A549 (cell line): Measurements from ENCODE around the gene ADGRG3. TPM values are rescaled to one million over a fixed set of nuclear protein-coding genes. Genes with fewer than 3 reads are reported as not detected.

Experiments
- ATAC-seq, 2 experiments: fragments of 200-7000 bp in 1 of 2; fragments of >200 bp in 1 of 2; cut with Nextera tagmentation in 1 of 2; cut with Tn5 transposase in 1 of 2; 3 replicates each; pipeline versions ENCODE4 v1.8.0 to v1.9.1; 2018 to 2020; ENCODE audit warnings: mild to moderate bottlenecking in 1 of 2, moderate library complexity in 1 of 2
- CTCF ChIA-PET: fragments of 300-600 bp; sonication (Branson Sonifier 250); formaldehyde crosslinking; extraction: SDS; loops from one replicate; lab custom pipeline; 2021; ENCODE audit warnings: antibody characterized with exemption, inconsistent platforms; lab: Yijun Ruan, JAX
- POLR2A ChIA-PET: fragments of 350-600 bp; formaldehyde crosslinking; extraction: SDS; loops from one replicate; lab custom pipeline; 2021; ENCODE audit warnings: antibody characterized with exemption, inconsistent platforms; lab: Yijun Ruan, JAX
- DNase-seq, 2 experiments: peaks; one replicate each; pipeline versions ENCODE4 v3.0.0 to v3.0.0-alpha.2; 2011 to 2016; ENCODE audit warnings: low read depth in 1 of 2, low spot score in 1 of 2
- FAIRE-seq: peaks from 2 replicates; lab custom pipeline; 2011; peaks lifted over from hg19 to GRCh38; lab: Jason Lieb, UNC
- H3K27ac ChIP-seq, 2 experiments: fragments of >200 bp; sonication (Bioruptor Twin); formaldehyde crosslinking; 3 replicates each; pipeline ENCODE4 v1.5.1; 2016 to 2017
- H3K4me1 ChIP-seq: fragments of >200 bp; sonication (Bioruptor Twin); formaldehyde crosslinking; 3 replicates; pipeline ENCODE4 v1.6.1; 2016
- H3K4me2 ChIP-seq: fragments of >200 bp; sonication (Bioruptor Twin); formaldehyde crosslinking; 3 replicates; pipeline ENCODE4 v1.6.1; 2016
- H3K4me3 ChIP-seq: fragments of >200 bp; sonication (Bioruptor Twin); formaldehyde crosslinking; 3 replicates; pipeline ENCODE4 v1.5.1; 2016
- H3K9me3 ChIP-seq: fragments of >200 bp; sonication (Bioruptor Twin); formaldehyde crosslinking; 3 replicates; pipeline ENCODE4 v1.6.1; 2016
- CBX2 ChIP-seq: fragments of 200-600 bp; sonication (generic); IDR thresholded peaks from 2 replicates; pipeline ENCODE4 v1.6.1; 2016; ENCODE audit warnings: low read depth, mild to moderate bottlenecking, borderline replicate concordance
- CBX8 ChIP-seq: fragments of 200-600 bp; sonication (generic); IDR thresholded peaks from 2 replicates; pipeline ENCODE4 v1.6.1; 2016
- CEBPB ChIP-seq, 2 experiments: fragments of >200 bp in 1 of 2; sonication (Bioruptor Twin) in 1 of 2; formaldehyde crosslinking in 1 of 2; IDR thresholded peaks; 2 replicates each; pipeline ENCODE4 v1.6.1; 2012 to 2016
- EP300 ChIP-seq, 2 experiments: fragments of >200 bp; sonication (Bioruptor Twin); formaldehyde crosslinking; IDR thresholded peaks; 2 replicates in 1 of 2; 3 replicates in 1 of 2; pipeline ENCODE4 v1.6.1; 2016 to 2017
- KDM1A ChIP-seq: fragments of 200-600 bp; sonication (generic); IDR thresholded peaks from 2 replicates; pipeline ENCODE4 v1.6.1; 2016; ENCODE audit warnings: low read depth, mild to moderate bottlenecking
- KDM5A ChIP-seq: fragments of 200-600 bp; sonication (generic); IDR thresholded peaks from 2 replicates; pipeline ENCODE4 v1.6.1; 2016; ENCODE audit warnings: antibody characterized with exemption, mild to moderate bottlenecking
- NFE2L2 ChIP-seq: fragments of 150-350 bp; conservative IDR thresholded peaks from 2 replicates; pipeline ENCODE4 v1.6.1; 2014; ENCODE audit warnings: low read length
- NPAS2 ChIP-seq: fragments of 250-450 bp; sonication (Bioruptor Pico); IDR thresholded peaks from 2 replicates; pipeline ENCODE4 v1.8.0; 2022; ENCODE audit warnings: mild to moderate bottlenecking, moderate library complexity, borderline replicate concordance
- NR3C1 ChIP-seq: fragments of >200 bp; sonication (Bioruptor Twin); formaldehyde crosslinking; IDR thresholded peaks from 3 replicates; pipeline ENCODE4 v1.6.1; 2017
- RCOR1 ChIP-seq: fragments of 150-350 bp; IDR thresholded peaks from 2 replicates; pipeline ENCODE4 v1.6.1; 2014; ENCODE audit warnings: antibody characterized with exemption, low read length, low read depth
- SMC3 ChIP-seq: fragments of >200 bp; sonication (Bioruptor Twin); formaldehyde crosslinking; IDR thresholded peaks from 3 replicates; pipeline ENCODE4 v1.6.1; 2018; ENCODE audit warnings: inconsistent platforms
- TP53 ChIP-seq: fragments of 250-450 bp; sonication (Bioruptor Pico); IDR thresholded peaks from 2 replicates; pipeline ENCODE4 v1.5.0; 2021; ENCODE audit warnings: mild to moderate bottlenecking, moderate library complexity
- WGBS: methylation state at CpG from one replicate; pipeline ENCODE4 v1.1.6; 2017; ENCODE audit errors: missing lambda C conversion rate; 5-methylcytosine and 5-hydroxymethylcytosine counted together
- polyA plus RNA-seq, 4 experiments: library from polyadenylated mRNA; depleted of rRNA in 3 of 4; stranded (reverse); fragments of >200 nt; fragmentation: RNase III in 1 of 4; extraction: RNeasy Plus Mini Kit Qiagen cat#74134 plus additional on column Dnase treatment in 1 of 4; gene quantifications; 2 replicates in 3 of 4; 3 replicates in 1 of 4; pipeline ENCODE4 v1.2.3, GENCODE V29; 2011 to 2017
- TF ChIP-seq, protein P1 (sequence below): fragments of 250-450 bp; sonication (Bioruptor Pico); IDR thresholded peaks from 2 replicates; pipeline ENCODE4 v1.5.0; 2020; ENCODE audit warnings: low read depth, mild to moderate bottlenecking, moderate library complexity
- TF ChIP-seq, protein P2 (sequence below): fragments of >200 bp; sonication (Bioruptor Twin); formaldehyde crosslinking; IDR thresholded peaks from 3 replicates; pipeline ENCODE4 v1.6.1; 2016
- TF ChIP-seq, protein P3 (sequence below): fragments of >200 bp; sonication (Bioruptor Twin); formaldehyde crosslinking; IDR thresholded peaks from 3 replicates; pipeline ENCODE4 v1.5.1; 2016
- TF ChIP-seq, protein P4 (sequence below): fragments of 200-600 bp; sonication (generic); IDR thresholded peaks from 2 replicates; pipeline ENCODE4 v1.6.1; 2016; ENCODE audit warnings: antibody characterized with exemption, mild to moderate bottlenecking, moderate library complexity

The ADGRG3 gene
- polyA plus RNA-seq, 2 of the 4 experiments (the other 2 are of a cell fraction) = 0.25 to 0.45 TPM

DNA sequence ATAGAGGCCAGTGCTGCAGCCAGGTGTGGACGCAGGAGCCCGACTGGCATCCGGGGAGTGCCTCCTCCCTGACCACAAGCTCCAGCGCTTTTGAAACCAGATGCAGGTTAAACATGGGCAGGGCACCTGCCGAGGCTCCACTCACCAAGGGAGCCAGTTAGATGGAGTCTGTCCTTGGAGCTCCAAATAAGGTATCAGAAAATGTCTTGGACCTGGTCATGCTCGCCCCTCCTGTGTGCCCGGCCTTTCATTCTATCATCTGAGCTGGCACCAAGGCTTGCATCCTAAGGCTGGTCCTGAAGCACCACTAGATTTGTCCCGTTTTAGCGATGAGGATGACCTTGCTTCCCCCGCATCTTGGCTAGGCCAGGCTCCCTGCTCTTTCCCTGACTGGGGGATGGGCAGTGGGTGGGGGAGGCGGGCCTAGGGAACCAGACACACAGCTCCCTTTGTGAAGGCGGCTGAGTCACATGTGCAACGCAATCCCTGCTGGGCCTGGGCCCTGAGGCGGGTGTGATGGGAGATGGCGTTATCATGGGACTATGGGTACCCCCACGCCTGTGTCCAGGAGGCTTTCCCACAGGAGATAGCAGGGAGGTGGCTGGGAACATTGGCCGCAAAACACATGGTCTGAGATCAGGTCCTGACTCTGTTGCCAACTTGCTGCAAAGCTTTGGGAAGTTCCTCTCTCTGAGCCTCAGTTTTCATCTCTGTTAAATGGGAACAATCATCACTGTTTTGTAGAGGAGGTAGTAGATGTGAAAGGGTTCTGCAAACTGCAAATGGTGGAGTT is 44.7 kb upstream of the ADGRG3 start (continued):
- TF ChIP-seq, protein P1, sequence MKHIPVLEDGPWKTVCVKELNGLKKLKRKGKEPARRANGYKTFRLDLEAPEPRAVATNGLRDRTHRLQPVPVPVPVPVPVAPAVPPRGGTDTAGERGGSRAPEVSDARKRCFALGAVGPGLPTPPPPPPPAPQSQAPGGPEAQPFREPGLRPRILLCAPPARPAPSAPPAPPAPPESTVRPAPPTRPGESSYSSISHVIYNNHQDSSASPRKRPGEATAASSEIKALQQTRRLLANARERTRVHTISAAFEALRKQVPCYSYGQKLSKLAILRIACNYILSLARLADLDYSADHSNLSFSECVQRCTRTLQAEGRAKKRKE (CRISPR knock-in tag) = 0 out of 2 replicates have a peak, but pooled peaks have one; percentile 40
- TF ChIP-seq EP300 (IDR thresholded peaks at IDR 0.05) = peak; percentile 44 to 73; a peak in 3 of 5 replicates
- TF ChIP-seq, protein P2, sequence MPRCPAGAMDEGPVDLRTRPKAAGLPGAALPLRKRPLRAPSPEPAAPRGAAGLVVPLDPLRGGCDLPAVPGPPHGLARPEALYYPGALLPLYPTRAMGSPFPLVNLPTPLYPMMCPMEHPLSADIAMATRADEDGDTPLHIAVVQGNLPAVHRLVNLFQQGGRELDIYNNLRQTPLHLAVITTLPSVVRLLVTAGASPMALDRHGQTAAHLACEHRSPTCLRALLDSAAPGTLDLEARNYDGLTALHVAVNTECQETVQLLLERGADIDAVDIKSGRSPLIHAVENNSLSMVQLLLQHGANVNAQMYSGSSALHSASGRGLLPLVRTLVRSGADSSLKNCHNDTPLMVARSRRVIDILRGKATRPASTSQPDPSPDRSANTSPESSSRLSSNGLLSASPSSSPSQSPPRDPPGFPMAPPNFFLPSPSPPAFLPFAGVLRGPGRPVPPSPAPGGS = peak; percentile 57; the same call in 1 of the 3 replicates

DNA sequence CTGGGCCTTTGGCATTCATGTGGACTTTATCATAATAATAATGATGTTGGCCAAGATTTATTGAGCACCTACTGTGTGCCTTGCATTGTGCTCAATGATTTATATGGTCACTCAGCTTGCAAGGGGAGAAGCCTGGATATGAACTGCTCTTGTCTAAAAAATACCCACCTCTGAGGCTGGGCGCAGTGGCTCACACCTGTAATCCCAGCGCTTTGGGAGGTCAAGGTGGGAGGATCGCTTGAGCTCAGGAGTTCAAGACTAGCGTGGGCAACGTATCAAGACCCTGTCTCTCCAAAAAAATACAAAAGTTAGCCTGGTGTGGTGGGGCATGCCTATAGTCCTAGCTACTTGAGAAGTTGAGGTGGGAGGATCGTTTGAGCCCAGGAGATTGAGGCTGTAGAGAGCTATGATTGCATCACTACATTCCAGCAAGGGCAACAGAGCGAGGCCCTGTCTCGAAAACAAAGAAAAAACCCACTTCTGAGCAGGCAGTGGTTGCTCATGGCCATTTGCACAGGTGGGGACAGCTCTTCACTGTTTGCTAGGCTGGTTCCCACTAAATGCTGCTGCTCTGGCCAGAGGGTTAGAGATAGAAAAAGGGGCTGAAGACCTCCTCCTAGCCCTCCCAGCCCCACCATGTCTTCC is 43.9 kb upstream of the ADGRG3 start:
- H3K27ac ChIP-seq = peak overlapping the region; percentile 91 to 98
- peak in 1 of 2 experiments; percentile 54 for DNase-seq
- no peak for TF ChIP-seq TP53 (CRISPR knock-in tag)
- TF ChIP-seq CEBPB (IDR thresholded peaks at IDR 0.05) = peak; percentile 59 to 84; a peak in 3 of 4 replicates
- TF ChIP-seq, all 56 proteins: peak for 1
- Histone ChIP-seq H3K9me3 (no peaks in the 10 kb centered on the region), H3K4me2 (peak overlapping the region; percentile 59), H3K4me3 (no peak overlapping the region), H3K4me1 (peaks cover 94% of the 10 kb centered on the region)
- POLR2A ChIA-PET = interaction anchor here (0.6 kb wide), 1 partner anchor 39 kb away, joined by 7 read pairs; no protein-coding TSS in a partner anchor
- FAIRE-seq (no peak), ATAC-seq (no peak)
- CTCF ChIA-PET = interaction anchor here (0.8 to 12.2 kb wide), 12 partner anchors 10 to 53 kb away, joined by 3 to 100 read pairs (median 6); no protein-coding TSS in a partner anchor
- 72% methylated on average over 8 of the region's 8 CpGs for WGBS

DNA sequence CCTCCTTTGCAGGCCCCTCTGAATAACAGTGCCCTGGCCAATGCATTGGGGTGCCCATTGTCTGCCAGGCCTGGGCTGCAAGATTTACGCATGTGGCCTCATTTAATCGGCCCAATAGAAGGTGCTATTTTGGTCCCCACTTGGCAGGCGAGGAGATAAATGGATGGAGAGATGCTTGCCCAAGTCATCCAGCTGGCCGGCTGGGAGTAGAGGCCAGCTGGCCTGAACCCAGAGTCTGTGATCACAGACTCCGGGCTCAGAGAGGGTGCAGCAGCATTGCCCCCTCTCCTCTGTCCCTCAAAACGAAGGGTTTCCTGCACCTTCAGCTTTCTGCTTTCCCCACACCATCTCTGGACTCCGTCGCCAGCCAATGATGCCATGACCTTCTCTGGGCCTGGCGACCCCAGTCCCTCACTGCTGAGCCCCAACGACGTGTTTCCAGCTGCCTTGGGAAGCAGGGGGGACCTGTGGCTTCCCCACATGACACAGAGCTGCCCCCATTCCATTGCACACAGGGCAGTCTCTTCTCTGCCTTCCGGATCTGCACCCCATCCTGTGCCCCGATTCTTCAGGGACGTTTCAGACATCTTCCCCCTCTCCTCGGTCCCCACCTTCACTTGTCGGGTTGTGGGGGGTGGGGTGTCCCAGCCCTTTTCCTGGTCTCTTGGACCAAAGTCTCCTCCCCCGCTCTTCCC is 43.2 kb upstream of the ADGRG3 start:
- ATAC-seq (no peak), FAIRE-seq (no peak), DNase-seq (no peak)
- H3K9me3 ChIP-seq = no peaks in the 10 kb centered on the region
- WGBS = 91% methylated on average over 17 of the region's 17 CpGs
- H3K27ac ChIP-seq = peak overlapping the region; percentile 91 to 98
- no peak for TF ChIP-seq SMC3
- TF ChIP-seq NFE2L2 = no peak
- no peak for TF ChIP-seq KDM5A
- no peak for TF ChIP-seq NPAS2 (CRISPR knock-in tag)
- no peak for TF ChIP-seq KDM1A
- no peak for TF ChIP-seq NR3C1
- no peak for TF ChIP-seq CBX8
- TF ChIP-seq, protein P3, sequence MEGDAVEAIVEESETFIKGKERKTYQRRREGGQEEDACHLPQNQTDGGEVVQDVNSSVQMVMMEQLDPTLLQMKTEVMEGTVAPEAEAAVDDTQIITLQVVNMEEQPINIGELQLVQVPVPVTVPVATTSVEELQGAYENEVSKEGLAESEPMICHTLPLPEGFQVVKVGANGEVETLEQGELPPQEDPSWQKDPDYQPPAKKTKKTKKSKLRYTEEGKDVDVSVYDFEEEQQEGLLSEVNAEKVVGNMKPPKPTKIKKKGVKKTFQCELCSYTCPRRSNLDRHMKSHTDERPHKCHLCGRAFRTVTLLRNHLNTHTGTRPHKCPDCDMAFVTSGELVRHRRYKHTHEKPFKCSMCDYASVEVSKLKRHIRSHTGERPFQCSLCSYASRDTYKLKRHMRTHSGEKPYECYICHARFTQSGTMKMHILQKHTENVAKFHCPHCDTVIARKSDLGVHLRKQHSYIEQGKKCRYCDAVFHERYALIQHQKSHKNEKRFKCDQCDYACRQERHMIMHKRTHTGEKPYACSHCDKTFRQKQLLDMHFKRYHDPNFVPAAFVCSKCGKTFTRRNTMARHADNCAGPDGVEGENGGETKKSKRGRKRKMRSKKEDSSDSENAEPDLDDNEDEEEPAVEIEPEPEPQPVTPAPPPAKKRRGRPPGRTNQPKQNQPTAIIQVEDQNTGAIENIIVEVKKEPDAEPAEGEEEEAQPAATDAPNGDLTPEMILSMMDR = no peak
- TF ChIP-seq, protein P4, sequence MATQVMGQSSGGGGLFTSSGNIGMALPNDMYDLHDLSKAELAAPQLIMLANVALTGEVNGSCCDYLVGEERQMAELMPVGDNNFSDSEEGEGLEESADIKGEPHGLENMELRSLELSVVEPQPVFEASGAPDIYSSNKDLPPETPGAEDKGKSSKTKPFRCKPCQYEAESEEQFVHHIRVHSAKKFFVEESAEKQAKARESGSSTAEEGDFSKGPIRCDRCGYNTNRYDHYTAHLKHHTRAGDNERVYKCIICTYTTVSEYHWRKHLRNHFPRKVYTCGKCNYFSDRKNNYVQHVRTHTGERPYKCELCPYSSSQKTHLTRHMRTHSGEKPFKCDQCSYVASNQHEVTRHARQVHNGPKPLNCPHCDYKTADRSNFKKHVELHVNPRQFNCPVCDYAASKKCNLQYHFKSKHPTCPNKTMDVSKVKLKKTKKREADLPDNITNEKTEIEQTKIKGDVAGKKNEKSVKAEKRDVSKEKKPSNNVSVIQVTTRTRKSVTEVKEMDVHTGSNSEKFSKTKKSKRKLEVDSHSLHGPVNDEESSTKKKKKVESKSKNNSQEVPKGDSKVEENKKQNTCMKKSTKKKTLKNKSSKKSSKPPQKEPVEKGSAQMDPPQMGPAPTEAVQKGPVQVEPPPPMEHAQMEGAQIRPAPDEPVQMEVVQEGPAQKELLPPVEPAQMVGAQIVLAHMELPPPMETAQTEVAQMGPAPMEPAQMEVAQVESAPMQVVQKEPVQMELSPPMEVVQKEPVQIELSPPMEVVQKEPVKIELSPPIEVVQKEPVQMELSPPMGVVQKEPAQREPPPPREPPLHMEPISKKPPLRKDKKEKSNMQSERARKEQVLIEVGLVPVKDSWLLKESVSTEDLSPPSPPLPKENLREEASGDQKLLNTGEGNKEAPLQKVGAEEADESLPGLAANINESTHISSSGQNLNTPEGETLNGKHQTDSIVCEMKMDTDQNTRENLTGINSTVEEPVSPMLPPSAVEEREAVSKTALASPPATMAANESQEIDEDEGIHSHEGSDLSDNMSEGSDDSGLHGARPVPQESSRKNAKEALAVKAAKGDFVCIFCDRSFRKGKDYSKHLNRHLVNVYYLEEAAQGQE = no peak
- TF ChIP-seq CBX2 = no peak
- TF ChIP-seq RCOR1 = no peak
- TF ChIP-seq EP300 (IDR thresholded peaks at IDR 0.05) = no peak
- TF ChIP-seq, all 56 proteins: peak for 0
- CTCF ChIA-PET = interaction anchor here (1.1 to 12.2 kb wide), 7 partner anchors 11 to 52 kb away, joined by 3 to 100 read pairs (median 7); no protein-coding TSS in a partner anchor
- Histone ChIP-seq H3K4me1 (peaks cover 94% of the 10 kb centered on the region), H3K4me3 (no peak overlapping the region), H3K4me2 (peak overlapping the region; percentile 59)
- POLR2A ChIA-PET = no interaction called here
